ENCODE measurements around the gene SMIM35. TPM values are rescaled to one million over a fixed set of nuclear protein-coding genes. Genes with fewer than 3 reads are reported as not detected.

SMIM35 gene
- total RNA-seq, 1 experiment from 2014 or later, result not detected

- Histone ChIP-seq H2BK20ac (ENCODE audit: low read depth, low read length, poor library complexity, severe bottlenecking) (no peak overlapping the region), H3K4ac (ENCODE audit: low read depth, low read length) (no peak overlapping the region), H3K27me3 (ENCODE audit: insufficient read depth, low read length) (no peaks in the 10 kb centered on the region)
Observed at GRCh38 chr11:118016104-118016503, 70.7 kb downstream of the SMIM35 start.

More at GRCh38 chr11:118016104-118016503, 70.7 kb downstream of the SMIM35 start:
- no peak overlapping the region for H3K18ac ChIP-seq (ENCODE audit: insufficient read length, low read depth, low read length)
- H3K9me3 Mint-ChIP-seq, result peaks cover 3 to 10% of the 10 kb centered on the region in 2 experiments; a peak in 2 of 5 replicates
- H2AK5ac ChIP-seq (ENCODE audit: insufficient read length, low read length), result no peak overlapping the region
- H3T11ph ChIP-seq (ENCODE audit: low read length), result no peak overlapping the region
- H3K56ac ChIP-seq (ENCODE audit: insufficient read length, low read depth, low read length), result no peak overlapping the region
- no peak overlapping the region for H2BK15ac ChIP-seq (ENCODE audit: low read depth, low read length)
- no peaks in the 10 kb centered on the region for H3K4me1 ChIP-seq (ENCODE audit: insufficient read depth, low read length)
- H3K4me2 ChIP-seq (ENCODE audit: insufficient read depth, insufficient read length, low read length), result no peak overlapping the region
- H3K4me1 Mint-ChIP-seq, result no peaks in the 10 kb centered on the region
- H3K79me2 ChIP-seq (ENCODE audit: insufficient read depth, low read length), result no peaks in the 10 kb centered on the region
- H4K5ac ChIP-seq (ENCODE audit: insufficient read length, low read depth, low read length), result no peak overlapping the region
- no peak overlapping the region for H3K9ac ChIP-seq (ENCODE audit: extremely low read depth, insufficient read length, low read length)
- no peaks in the 10 kb centered on the region for H3K36me3 Mint-ChIP-seq (ENCODE audit: insufficient read depth in 1 of 3, low read depth in 3 of 3)
- no peaks in the 10 kb centered on the region for H4K20me1 ChIP-seq (ENCODE audit: control insufficient read depth, insufficient read depth, insufficient read length)
- H2AFZ ChIP-seq (ENCODE audit: low read length), result no peak overlapping the region
- no peak overlapping the region for H4K8ac ChIP-seq (replicated peaks; ENCODE audit: insufficient read length, low read depth, low read length)
- no peaks in the 10 kb centered on the region for H3K79me1 ChIP-seq (ENCODE audit: insufficient read depth, low read depth, low read length, poor library complexity, severe bottlenecking)
- no peak for DNase-seq
- H2BK12ac ChIP-seq (ENCODE audit: insufficient read length, low read depth, low read length), result no peak overlapping the region
- H3K27ac Mint-ChIP-seq, result no peak overlapping the region
- peaks cover 23% of the 10 kb centered on the region for H3K27me3 Mint-ChIP-seq (ENCODE audit: low read depth)
- no peak overlapping the region for H3K4me3 Mint-ChIP-seq
- H4K91ac ChIP-seq (ENCODE audit: insufficient read length, low read depth, low read length), result no peak overlapping the region
- no peak overlapping the region for H2BK5ac ChIP-seq (ENCODE audit: insufficient read length, low read length)
- no peak for TF ChIP-seq CTCF (conservative IDR thresholded peaks at IDR 0.05)
- WGBS (ENCODE audit: extremely low coverage, insufficient read length, low lambda C conversion rate), result no CpG with 5 or more reads among the region's 4 CpGs
- H3K9me3 ChIP-seq (ENCODE audit: control insufficient read depth, low read depth, low read length), result no peaks in the 10 kb centered on the region
- no peak overlapping the region for H3K27ac ChIP-seq (ENCODE audit: insufficient read length, low read depth, low read length)
- H3K14ac ChIP-seq (ENCODE audit: insufficient read depth, low read length), result no peak overlapping the region; the same call in 1 of the 2 replicates
- H3K23me2 ChIP-seq (ENCODE audit: insufficient read length, low read depth, low read length, poor library complexity, severe bottlenecking), result no peaks in the 10 kb centered on the region
- no peak overlapping the region for H3K23ac ChIP-seq (ENCODE audit: insufficient read length, low read depth, low read length)
- no peak overlapping the region for H2BK120ac ChIP-seq (ENCODE audit: low read depth, low read length, poor library complexity, severe bottlenecking)

Data from H9 (cell line).